Cardiac fibroblast (primary cell): ENCODE measurements around the gene DIAPH3.

Experiments
- DNase-seq, 2 donors: peaks; one replicate each; pipeline versions ENCODE4 v3.0.0 to v3.0.0-alpha.2; 2010; ENCODE audit warnings: low read depth in 2 of 2
- H3K4me3 ChIP-seq, 2 donors: replicated peaks in 1 of 2; 1 replicate in 1 of 2; 2 replicates in 1 of 2; pipeline ENCODE4 v1.5.1; 2011; ENCODE audit warnings: low read depth in 2 of 2, low read length in 2 of 2, mild to moderate bottlenecking in 2 of 2, moderate library complexity in 1 of 2
- CTCF ChIP-seq: IDR thresholded peaks from one replicate; pipeline ENCODE4 v1.5.1; 2011; ENCODE audit warnings: low read depth, mild to moderate bottlenecking, low read length, inconsistent platforms

Gene DIAPH3

GRCh38 chr13:59679254-59679653 lies 484.5 kb downstream of the DIAPH3 start:
- TF ChIP-seq CTCF, result no peak
- no peak overlapping the region for H3K4me3 ChIP-seq
- DNase-seq, result no peak

DNA sequence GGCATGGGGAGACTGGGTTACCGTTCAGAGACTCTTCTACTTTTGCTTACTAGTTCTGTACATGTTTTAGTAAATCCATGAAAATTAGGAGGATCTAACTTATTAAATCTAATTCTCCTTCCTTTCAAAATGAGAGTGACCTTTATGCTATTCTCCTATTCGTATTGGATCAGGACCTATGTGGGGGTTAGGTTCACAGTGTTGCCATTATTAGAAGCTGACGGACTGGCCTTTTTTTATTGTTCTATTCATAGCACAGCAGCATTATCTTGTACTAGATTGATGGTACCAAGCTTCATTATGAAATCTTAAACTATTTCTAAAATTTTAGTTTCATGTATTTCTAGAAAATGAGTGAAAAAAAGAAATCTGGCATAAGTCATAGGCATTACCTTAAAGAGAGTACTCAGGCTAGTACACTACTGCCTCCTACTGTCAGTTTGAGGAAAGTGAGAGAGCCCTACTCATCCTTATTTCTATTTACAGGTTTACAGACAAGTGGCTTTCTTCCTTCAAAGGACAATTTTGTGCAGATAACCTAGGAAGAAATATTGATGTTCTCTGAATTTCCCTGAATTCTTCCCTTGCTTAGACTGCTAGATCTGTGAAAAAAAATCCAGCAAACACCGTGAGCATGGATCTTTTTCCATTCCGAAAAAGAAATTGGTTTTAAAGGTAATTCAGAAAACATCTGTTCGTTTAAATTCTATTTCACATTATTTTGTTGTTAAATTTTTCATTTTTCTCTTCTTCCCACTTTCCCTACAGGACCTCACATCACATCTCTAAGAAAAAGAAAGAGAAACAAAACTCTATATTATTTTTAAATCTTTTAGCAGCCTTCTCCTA lies 485.5 kb downstream of the DIAPH3 start:
- peak; percentile 82 for DNase-seq
- no peak overlapping the region for H3K4me3 ChIP-seq
- peak; percentile 88 for TF ChIP-seq CTCF

DNA sequence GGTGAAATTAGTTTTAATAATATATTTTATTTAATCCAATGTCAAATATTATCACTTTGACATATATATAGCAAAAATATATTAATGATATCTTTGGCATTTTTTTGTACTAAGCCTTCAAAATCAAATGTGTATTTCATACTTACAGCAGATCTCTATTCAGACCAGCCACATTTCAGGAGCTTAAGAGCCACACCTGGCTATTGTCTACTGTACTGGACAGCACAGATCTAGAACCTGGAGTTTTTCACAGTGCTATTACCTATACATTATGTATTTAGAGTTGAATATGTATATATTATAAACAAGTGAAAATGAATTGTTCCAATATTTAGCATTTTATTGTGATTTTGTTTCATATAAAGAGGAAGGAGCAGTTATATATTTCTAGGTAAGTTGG lies 486.3 kb downstream of the DIAPH3 start:
- TF ChIP-seq CTCF, result no peak
- no peak for DNase-seq
- H3K4me3 ChIP-seq, result no peak overlapping the region

DNA sequence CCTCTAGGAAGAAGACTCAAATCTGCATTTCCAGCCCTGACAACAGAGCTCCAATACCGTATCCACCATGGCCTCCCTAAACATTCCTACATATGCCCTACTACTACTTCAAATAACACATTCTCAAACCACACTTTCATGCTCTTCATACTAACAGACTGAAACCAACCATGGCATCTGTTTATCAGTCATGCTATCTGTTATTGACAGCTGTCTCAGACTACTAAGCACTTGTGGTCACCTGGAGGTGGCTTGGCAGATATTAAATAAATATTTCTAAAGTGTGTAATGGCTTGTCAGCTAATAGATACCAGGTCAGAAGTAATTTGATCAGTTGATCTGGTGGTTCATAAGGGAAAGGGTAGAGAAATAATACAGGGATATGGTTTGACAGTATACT lies 489.1 kb downstream of the DIAPH3 start:
- TF ChIP-seq CTCF, result no peak
- no peak for DNase-seq
- H3K4me3 ChIP-seq, result no peak overlapping the region

DNA sequence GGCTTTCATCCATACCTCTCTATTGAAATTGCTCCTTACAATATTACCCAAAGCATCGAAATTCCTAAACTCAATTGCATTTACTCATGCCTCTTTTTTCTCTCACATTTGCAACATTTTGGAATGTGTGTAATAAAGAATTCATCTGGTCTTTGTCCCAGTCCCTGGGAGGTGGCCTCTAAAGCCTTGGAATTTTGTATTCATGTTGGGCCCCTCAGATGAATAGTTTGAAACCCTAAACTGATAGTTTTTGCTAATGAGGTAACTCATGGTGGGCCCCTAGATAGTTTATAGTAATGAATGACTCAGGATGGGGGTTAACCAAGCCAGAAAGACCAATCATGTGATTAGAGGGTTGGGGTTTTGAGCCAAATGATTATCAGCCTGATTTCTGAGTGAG lies 490.4 kb downstream of the DIAPH3 start:
- TF ChIP-seq CTCF, result no peak
- DNase-seq, result peak in 1 of 2 donors; percentile 21
- no peak overlapping the region for H3K4me3 ChIP-seq

DNA sequence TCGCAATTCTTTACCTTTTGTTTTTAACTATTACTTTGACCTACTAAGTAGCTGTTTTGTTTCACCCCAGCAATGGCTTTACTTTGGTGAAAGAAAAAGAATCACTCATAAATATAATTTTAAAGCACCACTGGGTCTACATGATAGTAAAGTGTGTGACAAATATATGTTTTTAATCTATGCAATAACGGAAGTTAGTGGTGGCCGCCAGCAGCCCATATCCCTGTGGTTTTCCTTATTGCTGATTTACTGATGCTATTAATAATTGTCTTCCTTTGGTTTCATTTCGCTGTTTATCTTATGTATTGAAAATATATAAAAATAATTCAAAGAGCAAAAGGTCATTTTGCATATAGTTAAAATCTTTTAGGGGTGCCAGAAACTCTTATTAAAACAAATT lies 491.3 kb downstream of the DIAPH3 start:
- no peak for DNase-seq
- no peak for TF ChIP-seq CTCF
- H3K4me3 ChIP-seq, result no peak overlapping the region
